NCI-H146 treated with DMSO at 0.1 percent for 48 hours (cell line): Measurements from ENCODE around the gene PARM1.

Source experiments
- DNase-seq: peaks from one replicate; lab custom pipeline; 2025; ENCODE audit not compliant: unreplicated experiment; lab: John Stamatoyannopoulos, UW

The PARM1 gene

DNA sequence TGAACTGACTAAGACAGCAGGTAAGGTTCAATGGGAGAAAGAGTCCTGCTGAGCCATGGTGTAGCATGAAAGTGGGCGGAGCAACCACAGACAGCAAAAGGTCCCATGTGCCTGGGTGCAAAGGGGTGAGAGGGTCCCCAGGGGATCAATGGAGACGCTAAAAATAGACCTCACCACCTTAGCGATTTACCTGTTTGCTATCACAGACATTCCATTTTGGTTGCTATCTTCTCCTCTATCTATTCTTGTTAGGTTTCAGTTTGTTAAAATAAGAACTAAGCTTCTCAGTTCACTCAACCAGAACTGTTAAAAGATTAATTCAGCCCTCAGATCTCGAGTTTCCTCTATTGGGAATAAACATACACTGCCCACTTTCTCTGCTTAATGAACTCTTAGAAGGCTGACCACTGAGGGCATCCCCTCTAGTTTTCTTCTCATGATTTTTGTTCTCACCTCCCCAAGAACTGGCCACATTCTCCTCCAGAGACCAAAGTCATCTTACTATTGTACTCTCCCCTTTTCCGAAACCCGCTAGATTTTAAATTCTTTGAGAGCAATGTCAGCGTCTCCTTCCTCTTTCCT is 136.7 kb downstream of the PARM1 start:
- no peak for DNase-seq

DNA sequence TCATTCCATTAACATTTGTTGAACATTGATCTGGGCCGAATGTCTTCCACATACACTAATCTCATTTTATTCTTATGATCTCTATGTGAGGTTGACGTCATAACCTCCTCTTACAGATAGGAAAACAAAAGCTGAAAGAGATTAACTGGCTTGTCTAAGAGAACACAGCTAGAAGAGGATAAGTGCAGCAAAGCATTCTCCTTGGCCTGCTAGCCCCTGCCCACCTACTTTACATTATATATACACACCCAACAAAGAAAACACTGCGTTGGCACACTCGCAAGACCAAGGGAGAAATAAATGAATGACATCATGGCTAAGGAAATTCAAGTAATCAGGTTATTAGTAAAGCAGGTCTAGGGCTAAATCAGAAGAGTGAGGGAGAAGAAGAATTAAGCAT is 138.4 kb downstream of the PARM1 start:
- no peak for DNase-seq

DNA sequence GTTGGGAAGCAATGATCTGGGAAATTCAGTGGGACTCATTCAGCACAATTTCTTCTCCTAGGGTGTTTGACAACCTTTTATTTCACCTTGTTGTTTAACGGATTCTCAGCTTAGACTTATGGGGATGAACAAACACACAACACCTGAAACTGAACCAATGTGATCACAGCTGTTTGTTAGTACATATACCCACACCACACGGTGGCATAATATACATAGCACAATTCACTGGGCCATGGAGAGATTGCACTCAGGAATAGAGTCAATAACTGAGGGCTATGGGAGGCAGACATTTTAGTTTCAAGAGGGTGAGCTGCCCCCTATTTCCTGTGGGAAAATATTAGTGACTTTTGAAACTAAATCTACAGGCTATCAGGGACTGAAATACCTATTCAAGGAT is 148.0 kb downstream of the PARM1 start:
- no peak for DNase-seq

- DNase-seq = no peak
Observed at GRCh38 chr4:75081561-75081960, 148.6 kb downstream of the PARM1 start.

- DNase-seq = no peak
Observed at GRCh38 chr4:75087416-75087815, 154.5 kb downstream of the PARM1 start.

DNA sequence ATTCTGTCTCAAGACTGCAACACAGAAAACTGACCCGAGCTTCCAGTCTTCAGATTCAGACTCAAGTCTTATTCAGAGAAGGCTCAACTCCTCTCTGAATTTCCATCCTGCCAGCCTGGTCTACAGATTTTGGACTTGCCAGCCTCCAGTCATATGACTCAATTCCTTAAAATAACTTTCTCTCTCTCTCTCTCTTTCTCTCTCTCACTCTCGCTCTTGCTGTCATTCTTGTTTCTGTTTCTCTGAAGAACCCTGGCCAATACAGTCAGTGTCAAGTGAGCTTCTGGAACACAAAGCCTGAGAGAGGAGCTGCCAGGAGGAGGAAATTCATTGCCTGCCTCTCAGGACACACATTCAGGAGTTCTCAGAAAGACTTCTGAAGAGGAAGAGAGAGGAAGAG is 154.9 kb downstream of the PARM1 start:
- DNase-seq = no peak

DNA sequence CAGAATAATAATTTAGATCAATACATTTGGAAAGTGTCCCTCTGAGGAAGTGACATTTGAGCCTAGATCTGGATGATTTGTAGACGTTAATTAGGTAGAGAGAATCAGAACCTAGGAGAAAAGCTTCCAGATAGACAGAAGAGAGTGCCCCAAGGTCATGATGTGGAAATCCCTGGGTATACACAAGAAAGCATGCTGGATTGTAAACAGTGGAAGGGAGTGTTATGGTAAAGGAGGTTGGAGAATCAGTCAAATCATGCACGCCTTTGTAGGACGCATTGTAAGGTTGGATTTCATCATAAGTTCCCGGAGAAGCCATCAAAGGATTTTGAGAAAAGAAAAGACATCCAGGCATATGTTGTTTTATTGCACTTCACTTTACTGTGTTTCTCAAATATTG is 156.3 kb downstream of the PARM1 start:
- DNase-seq = no peak

GRCh38 chr4:75099321-75099720 is 166.4 kb downstream of the PARM1 start:
- no peak for DNase-seq
